Lower lobe of right lung (tissue), 2 donors: ENCODE results near the gene HSPB6. TPM values are rescaled to one million over a fixed set of nuclear protein-coding genes. Genes with fewer than 3 reads are reported as not detected.
A peak's percentile ranks its signal among the peaks of the same experiment; 100 is the strongest.

Experiments used
- ATAC-seq, 2 donors: fragments of 200-7000 bp; cut with Tn5 transposase; one replicate each; pipeline ENCODE4 v1.9.1; 2020 to 2022; ENCODE audit warnings: mild to moderate bottlenecking in 2 of 2, moderate library complexity in 2 of 2
- DNase-seq: peaks from one replicate; pipeline ENCODE4 v3.0.0-alpha.2; 2020
- H3K27ac ChIP-seq: fragments of 200-600 bp; one replicate; pipeline ENCODE4 v1.8.0; 2022
- H3K27me3 ChIP-seq: fragments of 200-600 bp; one replicate; pipeline ENCODE4 v1.8.0; 2022; ENCODE audit warnings: low read depth
- H3K36me3 ChIP-seq: fragments of 200-600 bp; one replicate; pipeline ENCODE4 v1.8.0; 2022; ENCODE audit warnings: mild to moderate bottlenecking
- H3K4me1 ChIP-seq: fragments of 200-600 bp; one replicate; pipeline ENCODE4 v1.8.0; 2022
- H3K4me3 ChIP-seq: fragments of 200-600 bp; one replicate; pipeline ENCODE4 v1.8.0; 2022; ENCODE audit warnings: mild to moderate bottlenecking
- H3K9me3 ChIP-seq: fragments of 200-600 bp; one replicate; pipeline ENCODE4 v1.8.0; 2022
- intact Hi-C: fragments of 100-400 bp; cut with DNase I; formaldehyde crosslinking; loops from one replicate; pipeline ENCODE4 v1.11.0; 2022
- total RNA-seq: library from RNA; stranded (reverse); fragmentation: NEBNext Ultra II Directional; extraction: Animal tissue kit (Norgen Biotek cat#: 25700); gene quantifications from one replicate; pipeline ENCODE4 v1.2.1, GENCODE V29; 2021
- TF ChIP-seq, protein P1 (sequence below): fragments of 200-600 bp; IDR thresholded peaks from one replicate; pipeline ENCODE4 v1.8.0; 2022; ENCODE audit warnings: antibody characterized with exemption, mild to moderate bottlenecking
- donor health status: DM: no; HTN: yes; CAD: no; lungs with severe emphysema.

The HSPB6 gene
- total RNA-seq, 1 donor from 2014 or later = 29.4 TPM

GRCh38 chr19:35744430-35745327, 12.2 kb downstream of the HSPB6 start:
- H3K9me3 ChIP-seq = no peaks in the 10 kb centered on the region
- TF ChIP-seq, protein P1, sequence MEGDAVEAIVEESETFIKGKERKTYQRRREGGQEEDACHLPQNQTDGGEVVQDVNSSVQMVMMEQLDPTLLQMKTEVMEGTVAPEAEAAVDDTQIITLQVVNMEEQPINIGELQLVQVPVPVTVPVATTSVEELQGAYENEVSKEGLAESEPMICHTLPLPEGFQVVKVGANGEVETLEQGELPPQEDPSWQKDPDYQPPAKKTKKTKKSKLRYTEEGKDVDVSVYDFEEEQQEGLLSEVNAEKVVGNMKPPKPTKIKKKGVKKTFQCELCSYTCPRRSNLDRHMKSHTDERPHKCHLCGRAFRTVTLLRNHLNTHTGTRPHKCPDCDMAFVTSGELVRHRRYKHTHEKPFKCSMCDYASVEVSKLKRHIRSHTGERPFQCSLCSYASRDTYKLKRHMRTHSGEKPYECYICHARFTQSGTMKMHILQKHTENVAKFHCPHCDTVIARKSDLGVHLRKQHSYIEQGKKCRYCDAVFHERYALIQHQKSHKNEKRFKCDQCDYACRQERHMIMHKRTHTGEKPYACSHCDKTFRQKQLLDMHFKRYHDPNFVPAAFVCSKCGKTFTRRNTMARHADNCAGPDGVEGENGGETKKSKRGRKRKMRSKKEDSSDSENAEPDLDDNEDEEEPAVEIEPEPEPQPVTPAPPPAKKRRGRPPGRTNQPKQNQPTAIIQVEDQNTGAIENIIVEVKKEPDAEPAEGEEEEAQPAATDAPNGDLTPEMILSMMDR = peak; percentile 40
- H3K36me3 ChIP-seq = no peaks in the 10 kb centered on the region
- intact Hi-C loops = no loop called here
- peak; percentile 96 for DNase-seq
- no peaks in the 10 kb centered on the region for H3K27me3 ChIP-seq
- peak overlapping the region; percentile 100 for H3K27ac ChIP-seq
- ATAC-seq = peak; percentile 84 to 85
- H3K4me3 ChIP-seq = peak overlapping the region; percentile 79
- peaks cover 61% of the 10 kb centered on the region for H3K4me1 ChIP-seq

GRCh38 chr19:35743640-35744429, 13.0 kb downstream of the HSPB6 start:
- no peak for DNase-seq
- TF ChIP-seq, protein P1 = no peak
- no peak for ATAC-seq
- intact Hi-C loops = no loop called here
- no peaks in the 10 kb centered on the region for H3K27me3 ChIP-seq
- H3K4me3 ChIP-seq = peak overlapping the region; percentile 79
- peaks cover 7% of the 10 kb centered on the region for H3K36me3 ChIP-seq
- H3K27ac ChIP-seq = peak overlapping the region; percentile 100
- no peaks in the 10 kb centered on the region for H3K9me3 ChIP-seq
- peaks cover 59% of the 10 kb centered on the region for H3K4me1 ChIP-seq

- H3K27me3 ChIP-seq = no peaks in the 10 kb centered on the region
- H3K9me3 ChIP-seq = no peaks in the 10 kb centered on the region
- peaks cover 53% of the 10 kb centered on the region for H3K4me1 ChIP-seq
- DNase-seq (no peak), ATAC-seq (no peak)
- peaks cover 23% of the 10 kb centered on the region for H3K36me3 ChIP-seq
- H3K4me3 ChIP-seq = peak within 1 kb of the TSS; percentile 64
- TF ChIP-seq, protein P1 = no peak
- peak within 1 kb of the TSS; percentile 88 for H3K27ac ChIP-seq
- intact Hi-C loops = no loop called here
Observed at GRCh38 chr19:35742121-35742724, 14.6 kb downstream of the HSPB6 start, which contains the start of gene IGFLR1. TSS of gene IGFLR1 (minus strand) at chr19:35742452. CDS start at chr19:35741180, 1,272 bp downstream.

DNA sequence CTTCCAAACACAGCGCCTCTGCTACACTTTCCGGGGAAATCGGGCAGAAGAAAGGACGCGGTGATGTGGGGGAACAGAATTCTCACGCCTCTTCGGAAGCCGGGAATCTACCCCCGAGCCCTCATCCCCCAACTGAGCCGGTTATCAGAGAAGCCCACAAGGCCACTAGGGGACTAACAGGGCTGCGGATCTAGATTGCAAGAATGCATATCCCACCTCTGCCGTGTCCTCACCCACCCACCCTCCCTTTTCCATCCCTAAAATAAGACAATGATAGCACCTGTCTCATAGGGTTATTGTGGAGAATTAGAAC, 15.7 kb downstream of the HSPB6 start:
- Histone ChIP-seq H3K4me1 (peaks cover 45% of the 10 kb centered on the region), H3K27ac (peak overlapping the region; percentile 88), H3K4me3 (peak overlapping the region; percentile 64), H3K9me3 (no peaks in the 10 kb centered on the region), H3K27me3 (no peaks in the 10 kb centered on the region), H3K36me3 (peaks cover 34% of the 10 kb centered on the region)
- TF ChIP-seq, protein P1 = no peak
- intact Hi-C loops = no loop called here
- ATAC-seq (no peak), DNase-seq (no peak)

GRCh38 chr19:35740423-35741202, 16.2 kb downstream of the HSPB6 start:
- no peaks in the 10 kb centered on the region for H3K9me3 ChIP-seq
- peaks cover 39% of the 10 kb centered on the region for H3K36me3 ChIP-seq
- intact Hi-C loops = no loop called here
- peaks cover 41% of the 10 kb centered on the region for H3K4me1 ChIP-seq
- ATAC-seq (peak; percentile 89 to 91), DNase-seq (peak; percentile 99)
- TF ChIP-seq, protein P1 = peak; percentile 18
- H3K4me3 ChIP-seq = peak overlapping the region; percentile 64
- H3K27me3 ChIP-seq = no peaks in the 10 kb centered on the region
- H3K27ac ChIP-seq = peak overlapping the region; percentile 88
